Hepatocyte (in vitro differentiated cells): Measurements from ENCODE around the gene TPM4.

Experiments used
- EZH2 ChIP-seq: fragments of 200-600 bp; sonication (generic); IDR thresholded peaks from 2 replicates; pipeline ENCODE4 v1.6.1; 2016; ENCODE audit warnings: antibody characterized with exemption, mild to moderate bottlenecking, borderline replicate concordance
- TF ChIP-seq, protein P1 (sequence below): fragments of 200-600 bp; sonication (generic); IDR thresholded peaks from 2 replicates; pipeline ENCODE4 v1.5.1; 2016; ENCODE audit warnings: antibody characterized with exemption, mild to moderate bottlenecking; ENCODE audit not compliant: poor library complexity

DNA sequence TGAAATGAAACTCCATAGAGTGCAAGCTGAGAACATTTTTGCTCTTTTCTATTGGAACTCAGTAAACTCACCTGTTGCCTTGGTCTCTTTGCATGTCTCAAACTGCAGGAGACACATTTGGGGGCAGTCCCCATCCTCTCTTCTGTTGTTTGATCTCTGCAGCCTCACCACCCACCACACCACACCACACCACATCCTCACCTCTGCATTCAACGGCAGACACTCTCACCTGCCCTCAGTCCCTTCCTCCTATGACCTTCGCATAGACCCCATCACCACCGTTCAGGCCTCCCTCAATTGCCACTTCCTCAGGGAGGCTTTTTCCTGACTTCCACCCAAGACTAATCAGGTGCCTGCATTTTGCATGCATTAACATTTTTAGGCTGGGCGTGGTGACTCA, 14.4 kb upstream of the TPM4 start:
- TF ChIP-seq, protein P1, sequence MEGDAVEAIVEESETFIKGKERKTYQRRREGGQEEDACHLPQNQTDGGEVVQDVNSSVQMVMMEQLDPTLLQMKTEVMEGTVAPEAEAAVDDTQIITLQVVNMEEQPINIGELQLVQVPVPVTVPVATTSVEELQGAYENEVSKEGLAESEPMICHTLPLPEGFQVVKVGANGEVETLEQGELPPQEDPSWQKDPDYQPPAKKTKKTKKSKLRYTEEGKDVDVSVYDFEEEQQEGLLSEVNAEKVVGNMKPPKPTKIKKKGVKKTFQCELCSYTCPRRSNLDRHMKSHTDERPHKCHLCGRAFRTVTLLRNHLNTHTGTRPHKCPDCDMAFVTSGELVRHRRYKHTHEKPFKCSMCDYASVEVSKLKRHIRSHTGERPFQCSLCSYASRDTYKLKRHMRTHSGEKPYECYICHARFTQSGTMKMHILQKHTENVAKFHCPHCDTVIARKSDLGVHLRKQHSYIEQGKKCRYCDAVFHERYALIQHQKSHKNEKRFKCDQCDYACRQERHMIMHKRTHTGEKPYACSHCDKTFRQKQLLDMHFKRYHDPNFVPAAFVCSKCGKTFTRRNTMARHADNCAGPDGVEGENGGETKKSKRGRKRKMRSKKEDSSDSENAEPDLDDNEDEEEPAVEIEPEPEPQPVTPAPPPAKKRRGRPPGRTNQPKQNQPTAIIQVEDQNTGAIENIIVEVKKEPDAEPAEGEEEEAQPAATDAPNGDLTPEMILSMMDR: no peak
- TF ChIP-seq EZH2: no peak
